Measurements from ENCODE around the gene ASCC3.

DNA sequence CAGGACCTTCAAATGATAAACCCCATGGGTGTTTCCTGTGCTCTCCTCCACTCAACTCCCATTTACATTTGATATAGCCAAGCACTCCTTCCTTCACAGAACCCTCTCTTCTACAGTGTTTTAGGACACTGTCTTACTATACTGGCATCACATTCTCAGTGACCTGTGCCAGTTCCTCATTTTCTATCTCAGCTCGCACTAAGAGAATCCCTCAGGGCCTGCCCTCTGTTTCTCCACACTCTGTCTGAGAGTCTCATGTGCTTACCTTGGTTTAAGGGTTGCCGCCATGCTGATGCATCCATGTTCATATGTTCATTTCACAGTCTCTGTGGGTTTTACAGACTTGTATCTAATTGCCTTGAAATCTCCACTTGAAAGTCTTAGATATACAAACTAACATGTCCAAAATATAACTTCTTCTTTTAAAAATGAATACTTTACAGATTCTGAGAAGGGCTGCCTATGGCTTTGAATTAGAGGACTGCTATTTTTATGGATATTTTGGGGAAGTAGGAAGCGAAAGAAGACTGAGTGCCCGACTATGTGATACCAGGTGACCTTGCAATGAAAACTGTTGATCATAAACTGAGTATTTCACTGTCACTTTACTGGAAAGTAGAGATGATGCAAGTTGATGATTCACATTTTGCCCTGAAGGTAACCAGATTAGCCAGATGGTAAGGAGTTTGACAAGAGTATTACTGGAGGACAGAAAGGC lies 263.3 kb downstream of the ASCC3 start:
- TF ChIP-seq, protein P1, sequence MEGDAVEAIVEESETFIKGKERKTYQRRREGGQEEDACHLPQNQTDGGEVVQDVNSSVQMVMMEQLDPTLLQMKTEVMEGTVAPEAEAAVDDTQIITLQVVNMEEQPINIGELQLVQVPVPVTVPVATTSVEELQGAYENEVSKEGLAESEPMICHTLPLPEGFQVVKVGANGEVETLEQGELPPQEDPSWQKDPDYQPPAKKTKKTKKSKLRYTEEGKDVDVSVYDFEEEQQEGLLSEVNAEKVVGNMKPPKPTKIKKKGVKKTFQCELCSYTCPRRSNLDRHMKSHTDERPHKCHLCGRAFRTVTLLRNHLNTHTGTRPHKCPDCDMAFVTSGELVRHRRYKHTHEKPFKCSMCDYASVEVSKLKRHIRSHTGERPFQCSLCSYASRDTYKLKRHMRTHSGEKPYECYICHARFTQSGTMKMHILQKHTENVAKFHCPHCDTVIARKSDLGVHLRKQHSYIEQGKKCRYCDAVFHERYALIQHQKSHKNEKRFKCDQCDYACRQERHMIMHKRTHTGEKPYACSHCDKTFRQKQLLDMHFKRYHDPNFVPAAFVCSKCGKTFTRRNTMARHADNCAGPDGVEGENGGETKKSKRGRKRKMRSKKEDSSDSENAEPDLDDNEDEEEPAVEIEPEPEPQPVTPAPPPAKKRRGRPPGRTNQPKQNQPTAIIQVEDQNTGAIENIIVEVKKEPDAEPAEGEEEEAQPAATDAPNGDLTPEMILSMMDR (conservative IDR thresholded peaks at IDR 0.05; ENCODE audit: low read length), result no peak
- no peak for TF ChIP-seq EZH2phosphoT487 (IDR thresholded peaks at IDR 0.05; ENCODE audit: borderline replicate concordance, low read depth, low read length)

Measured in OCI-LY7 (cell line).